ENCODE measurements around the gene GOPC. TPM values are rescaled to one million over a fixed set of nuclear protein-coding genes. Genes with fewer than 3 reads are reported as not detected.

The GOPC gene
- total and polyA plus RNA-seq, 2 of the 13 experiments (the other 11 are each of a cell fraction or from before 2014, with no cell fraction given) = 20.9 to 41.5 TPM

DNA sequence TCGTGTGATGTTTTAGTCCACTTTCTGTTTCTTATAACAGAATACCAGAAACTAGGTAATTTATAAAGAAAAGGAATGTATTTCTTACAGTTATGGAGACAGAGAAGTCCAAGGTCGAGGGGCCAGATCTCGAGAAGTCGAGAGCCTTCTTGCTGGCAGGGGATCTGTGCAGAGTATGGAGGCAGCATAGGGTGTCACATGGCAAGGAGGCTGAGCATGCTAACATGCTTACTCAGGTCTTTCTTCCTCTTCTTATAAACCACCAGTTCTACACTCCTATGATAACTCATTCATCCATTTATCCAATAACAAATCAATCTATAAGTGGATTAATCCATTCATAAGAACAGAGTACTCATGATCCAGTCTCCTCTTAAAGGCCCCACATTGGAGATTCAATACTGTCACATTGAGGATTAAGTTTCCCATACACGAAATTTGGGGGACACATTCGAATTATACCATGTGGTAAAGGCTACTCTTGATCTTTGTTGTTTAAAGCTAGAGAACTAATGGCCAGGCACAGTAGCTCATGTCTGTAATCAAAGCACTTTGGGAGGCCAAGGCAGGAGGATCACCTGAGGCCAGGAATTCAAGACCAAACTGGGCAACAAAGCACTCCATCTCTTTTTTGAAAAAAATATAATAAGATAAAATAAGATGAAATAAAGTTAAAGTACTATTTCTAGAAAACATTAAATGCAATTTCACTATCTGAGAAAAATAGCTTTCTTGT lies 2.1 kb downstream of the GOPC start (continued):
- TF ChIP-seq GABPB1 (CRISPR knock-in tag; IDR thresholded peaks at IDR 0.05) (no peak), MAFK (conservative IDR thresholded peaks at IDR 0.05 in 1 of 2, IDR thresholded peaks at IDR 0.05 in 1 of 2; ENCODE audit: low read length in 2 of 2) (peak; percentile 59 to 62)

GRCh38 chr6:117597755-117598154 lies 4.6 kb downstream of the GOPC start:
- 98% methylated on average over 2 of the region's 2 CpGs for WGBS (ENCODE audit: low lambda C conversion rate)
- ChIA-PET CTCF (ENCODE audit: low intra/inter-chr PET ratio, low total read pairs) (no interaction called here), POLR2A (no interaction called here)
- DNase-seq (ENCODE audit: low spot score) (no peak), ATAC-seq (no peak), FAIRE-seq (no peak)
- Histone ChIP-seq H3K9ac (ENCODE audit: insufficient read depth, low read depth, low read length) (no peak overlapping the region), H3K4me1 (ENCODE audit: insufficient read depth, low read length) (peaks cover 23% of the 10 kb centered on the region), H3K79me2 (ENCODE audit: insufficient read depth, low read length) (peaks cover 67% of the 10 kb centered on the region), H3K4me2 (ENCODE audit: low read depth, low read length) (no peak overlapping the region), H3K27ac (ENCODE audit: extremely low read length, insufficient read depth, low read length) (no peak overlapping the region), H3K4me3 (replicated peaks in 1 of 3; ENCODE audit: insufficient read depth in 1 of 3, low read depth in 2 of 3, low read length in 3 of 3) (no peak overlapping the region), H3K27me3 (ENCODE audit: control insufficient read depth in 1 of 2, insufficient read depth in 2 of 2, low read length in 2 of 2) (no peaks in the 10 kb centered on the region; a peak in 1 of 5 replicates), H2AFZ (ENCODE audit: low read length) (no peak overlapping the region), H3K36me3 (replicated peaks in 1 of 2; ENCODE audit: control insufficient read depth in 1 of 2, insufficient read depth in 2 of 2, low read length in 2 of 2) (peaks cover 1 to 18% of the 10 kb centered on the region in 2 experiments; a peak in 3 of 5 replicates), H3K9me3 (ENCODE audit: low read length) (peaks cover 9% of the 10 kb centered on the region), H4K20me1 (ENCODE audit: insufficient read depth, low read length) (peaks cover 10% of the 10 kb centered on the region)
- in situ Hi-C loops (cut with HindIII; ENCODE audit: extremely low pct_ligation_motif_present, low pct_unique_long_range_greater_than_20kb) (no loop called here), intact Hi-C loops (cut with micrococcal nuclease; ENCODE audit: unreplicated experiment) (no loop called here)
- no TSS peak for BruUV-seq (replicated peaks)
- TF ChIP-seq ZBTB40 (IDR thresholded peaks at IDR 0.05) (no peak), ZBTB40 (CRISPR knock-in tag; IDR thresholded peaks at IDR 0.05) (no peak), MED1 (CRISPR knock-in tag; IDR thresholded peaks at IDR 0.05) (no peak), ZNF563 (CRISPR knock-in tag; IDR thresholded peaks at IDR 0.05) (no peak), ZNF558 (CRISPR knock-in tag; IDR thresholded peaks at IDR 0.05; ENCODE audit: borderline replicate concordance) (no peak), ZNF468 (CRISPR knock-in tag; IDR thresholded peaks at IDR 0.05) (no peak), ZNF883 (CRISPR knock-in tag; IDR thresholded peaks at IDR 0.05; ENCODE audit: not compliant biosample characterization) (no peak), RCOR2 (CRISPR knock-in tag; IDR thresholded peaks at IDR 0.05) (no peak)
- TF ChIP-seq, protein P1, sequence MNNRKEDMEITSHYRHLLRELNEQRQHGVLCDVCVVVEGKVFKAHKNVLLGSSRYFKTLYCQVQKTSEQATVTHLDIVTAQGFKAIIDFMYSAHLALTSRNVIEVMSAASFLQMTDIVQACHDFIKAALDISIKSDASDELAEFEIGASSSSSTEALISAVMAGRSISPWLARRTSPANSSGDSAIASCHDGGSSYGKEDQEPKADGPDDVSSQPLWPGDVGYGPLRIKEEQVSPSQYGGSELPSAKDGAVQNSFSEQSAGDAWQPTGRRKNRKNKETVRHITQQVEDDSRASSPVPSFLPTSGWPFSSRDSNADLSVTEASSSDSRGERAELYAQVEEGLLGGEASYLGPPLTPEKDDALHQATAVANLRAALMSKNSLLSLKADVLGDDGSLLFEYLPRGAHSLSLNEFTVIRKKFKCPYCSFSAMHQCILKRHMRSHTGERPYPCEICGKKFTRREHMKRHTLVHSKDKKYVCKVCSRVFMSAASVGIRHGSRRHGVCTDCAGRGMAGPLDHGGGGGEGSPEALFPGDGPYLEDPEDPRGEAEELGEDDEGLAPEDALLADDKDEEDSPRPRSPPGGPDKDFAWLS (CRISPR knock-in tag; IDR thresholded peaks at IDR 0.05; ENCODE audit: borderline replicate concordance) = no peak
